HepG2 (cell line): Measurements from ENCODE around the gene VPS37D. TPM values are rescaled to one million over a fixed set of nuclear protein-coding genes. Genes with fewer than 3 reads are reported as not detected.

Source experiments
- CREB1 ChIP-seq, 2 experiments: fragments of 450-650 bp in 1 of 2; IDR thresholded peaks; 2 replicates each; pipeline ENCODE4 v1.6.1; 2016 to 2017; ENCODE audit warnings: control low read depth in 1 of 2, mild to moderate bottlenecking in 1 of 2, missing compliant biosample characterization in 1 of 2, missing genetic modification characterization in 1 of 2
- CTCF ChIP-seq: sonication (generic); formaldehyde crosslinking; IDR thresholded peaks from 2 replicates; pipeline ENCODE4 v1.5.0; 2020; ENCODE audit warnings: mild to moderate bottlenecking, missing genetic modification reagents, moderate library complexity
- DRAP1 ChIP-seq: IDR thresholded peaks from 2 replicates; pipeline ENCODE4 v1.6.1; 2016; ENCODE audit warnings: missing genetic modification reagents, missing compliant biosample characterization
- HIC2 ChIP-seq: sonication (generic); formaldehyde crosslinking; IDR thresholded peaks from 2 replicates; pipeline ENCODE4 v1.9.0; 2022; ENCODE audit warnings: low read depth, missing genetic modification reagents
- KDM5A ChIP-seq: fragments of 200-600 bp; sonication (generic); IDR thresholded peaks from 2 replicates; pipeline ENCODE4 v1.7.0; 2018; ENCODE audit warnings: antibody characterized with exemption, mild to moderate bottlenecking, low read length, borderline replicate concordance
- TCF12 ChIP-seq, 2 experiments: fragments of 450-650 bp in 1 of 2; sonication (generic) in 1 of 2; formaldehyde crosslinking in 1 of 2; IDR thresholded peaks; 2 replicates each; pipeline versions ENCODE4 v1.6.1 to v1.8.0; 2017 to 2022; ENCODE audit warnings: antibody characterized with exemption in 1 of 2, mild to moderate bottlenecking in 1 of 2, missing genetic modification reagents in 1 of 2, moderate library complexity in 1 of 2
- TFAP4 ChIP-seq: sonication (generic); IDR thresholded peaks from 2 replicates; pipeline ENCODE4 v1.6.1; 2016; ENCODE audit warnings: low read depth, borderline replicate concordance
- TFDP2 ChIP-seq: sonication (generic); formaldehyde crosslinking; IDR thresholded peaks from 2 replicates; pipeline ENCODE4 v1.4.0; 2020; ENCODE audit warnings: missing genetic modification reagents
- ZMYM3 ChIP-seq: sonication (generic); formaldehyde crosslinking; IDR thresholded peaks from 2 replicates; pipeline ENCODE4 v1.5.1; 2020; ENCODE audit warnings: mild to moderate bottlenecking, missing genetic modification reagents
- ZNF512 ChIP-seq: sonication (generic); formaldehyde crosslinking; IDR thresholded peaks from 2 replicates; pipeline ENCODE4 v1.4.0; 2020; ENCODE audit warnings: mild to moderate bottlenecking, missing genetic modification reagents
- ZNF570 ChIP-seq: sonication (generic); formaldehyde crosslinking; IDR thresholded peaks from 2 replicates; pipeline ENCODE4 v1.4.0; 2020; ENCODE audit warnings: mild to moderate bottlenecking, missing genetic modification reagents, borderline replicate concordance
- ZNF687 ChIP-seq: sonication (generic); formaldehyde crosslinking; IDR thresholded peaks from 2 replicates; pipeline ENCODE4 v1.5.1; 2020; ENCODE audit warnings: mild to moderate bottlenecking, missing genetic modification reagents, moderate library complexity
- ZNF766 ChIP-seq: sonication (generic); formaldehyde crosslinking; IDR thresholded peaks from 2 replicates; pipeline ENCODE4 v1.5.0; 2020; ENCODE audit warnings: missing genetic modification reagents, borderline replicate concordance
- polyA plus RNA-seq, 8 experiments: library from polyadenylated mRNA; depleted of rRNA in 3 of 8; stranded (reverse) in 7 of 8; unstranded in 1 of 8; fragments of >200 nt; fragmentation: Illumina TruSeq in 4 of 8; extraction: Trizol in 4 of 8; gene quantifications; 2 replicates each; pipeline versions ENCODE4 v1.2.1 to v1.2.3, GENCODE V29; 2011 to 2016; ENCODE audit warnings: low read depth in 4 of 8, missing spikeins in 1 of 8, mixed read lengths in 1 of 8; ENCODE audit not compliant: insufficient read depth in 1 of 8
- total RNA-seq, 5 experiments: library from RNA; depleted of rRNA; stranded (reverse); fragments of >200 nt; fragmentation: Illumina TruSeq; extraction: Trizol; gene quantifications; 2 replicates each; pipeline ENCODE4 v1.2.3, GENCODE V29; 2016; ENCODE audit warnings: low read depth in 1 of 5

The VPS37D gene
- total and polyA plus RNA-seq, 2 of the 13 experiments (the other 11 are each of a cell fraction or from before 2014, with no cell fraction given): 3.8 to 6.3 TPM

- TF ChIP-seq HIC2 (CRISPR knock-in tag) (peak; percentile 83; the same call in 1 of the 2 replicates), CREB1 (IDR thresholded peaks at IDR 0.05) (no peak), CREB1 (CRISPR knock-in tag; IDR thresholded peaks at IDR 0.05) (no peak), ZNF512 (CRISPR knock-in tag) (peak; percentile 93), TFDP2 (CRISPR knock-in tag) (peak; percentile 81), ZNF570 (CRISPR knock-in tag) (no peak), TCF12 (IDR thresholded peaks at IDR 0.05) (no peak), TCF12 (CRISPR knock-in tag; IDR thresholded peaks at IDR 0.05) (no peak), ZMYM3 (CRISPR knock-in tag) (peak; percentile 54; the same call in 1 of the 2 replicates), DRAP1 (CRISPR knock-in tag) (peak; percentile 38; the same call in 1 of the 2 replicates), CTCF (peak; percentile 54), ZNF687 (peak; percentile 93), KDM5A (no peak), TFAP4 (peak; percentile 31; the same call in 1 of the 2 replicates), ZNF766 (CRISPR knock-in tag) (peak; percentile 86; the same call in 1 of the 2 replicates)
Measured at GRCh38 chr7:73647725-73648592, 19.7 kb upstream of the VPS37D start (continued).
